Naive thymus-derived CD4-positive, alpha-beta T cell (primary cell): ENCODE results near the gene AIMP2. TPM values are rescaled to one million over a fixed set of nuclear protein-coding genes. Genes with fewer than 3 reads are reported as not detected.
"Not testable (repeated sequence)": the region's sequence is repeated elsewhere in the genome, so short reads cannot be mapped to it uniquely, and the experiment has no call there.

ENCODE experiments used
- ATAC-seq: fragments of 150-1000 bp; cut with Tn5 transposase; 2 replicates; pipeline ENCODE4 v1.10.0; 2021; ENCODE audit warnings: mild to moderate bottlenecking, moderate library complexity
- CTCF ChIA-PET: fragments of 350-600 bp; sonication (Branson Sonifier 250); formaldehyde crosslinking; loops from one replicate; lab custom pipeline; 2021; ENCODE audit warnings: antibody characterized with exemption; lab: Charles Lee
- POLR2A ChIA-PET: fragments of 350-600 bp; sonication (Branson Sonifier 250); formaldehyde crosslinking; loops from one replicate; lab custom pipeline; 2021; ENCODE audit warnings: antibody characterized with exemption, inconsistent platforms; lab: Charles Lee
- DNase-seq, 9 donors: peaks; one replicate each; pipeline versions ENCODE4 v3.0.0 to v3.0.0-alpha.2; 2020 to 2022; ENCODE audit warnings: mixed read lengths in 1 of 9
- H3K27ac ChIP-seq: one replicate; pipeline ENCODE4 v1.7.0; 2013; ENCODE audit warnings: mild to moderate bottlenecking, low read depth, low read length, moderate library complexity
- H3K27me3 ChIP-seq, 2 donors: one replicate each; pipeline ENCODE4 v1.7.0; 2013; ENCODE audit warnings: low read length in 2 of 2, mild to moderate bottlenecking in 2 of 2, moderate library complexity in 2 of 2; ENCODE audit not compliant: control insufficient read depth in 2 of 2, insufficient read depth in 2 of 2
- H3K36me3 ChIP-seq, 3 experiments: 1 replicate in 2 of 3; 2 replicates in 1 of 3; pipeline ENCODE4 v1.7.0; 2013; ENCODE audit warnings: low read length in 3 of 3, mild to moderate bottlenecking in 3 of 3, moderate library complexity in 1 of 3; ENCODE audit not compliant: insufficient read depth in 3 of 3, control insufficient read depth in 2 of 3
- H3K4me1 ChIP-seq, 2 donors: one replicate each; pipeline ENCODE4 v1.7.0; 2013; ENCODE audit warnings: low read length in 2 of 2, mild to moderate bottlenecking in 2 of 2, moderate library complexity in 1 of 2; ENCODE audit not compliant: control insufficient read depth in 2 of 2, insufficient read depth in 2 of 2
- H3K4me3 ChIP-seq: 2 replicates; pipeline ENCODE4 v1.7.0; 2013; ENCODE audit warnings: mild to moderate bottlenecking, low read length
- H3K9me3 ChIP-seq, 3 experiments: 1 replicate in 2 of 3; 2 replicates in 1 of 3; pipeline ENCODE4 v1.7.0; 2013; ENCODE audit warnings: low read length in 3 of 3; ENCODE audit not compliant: control insufficient read depth in 2 of 3
- H3K27ac Mint-ChIP-seq, 9 donors: one replicate each; pipeline ENCODE4 v1.8.0; 2020 to 2022; ENCODE audit warnings: mixed read lengths in 9 of 9, mild to moderate bottlenecking in 8 of 9, moderate library complexity in 5 of 9, inconsistent platforms in 2 of 9
- H3K27me3 Mint-ChIP-seq, 5 donors: one replicate each; pipeline ENCODE4 v1.8.0; 2021 to 2022; ENCODE audit warnings: mixed read lengths in 5 of 5, mild to moderate bottlenecking in 1 of 5
- H3K36me3 Mint-ChIP-seq, 5 donors: one replicate each; pipeline ENCODE4 v1.8.0; 2020 to 2022; ENCODE audit warnings: mixed read lengths in 5 of 5, mild to moderate bottlenecking in 3 of 5, inconsistent platforms in 1 of 5
- H3K4me1 Mint-ChIP-seq, 7 donors: one replicate each; pipeline ENCODE4 v1.8.0; 2020 to 2022; ENCODE audit warnings: mixed read lengths in 7 of 7, mild to moderate bottlenecking in 3 of 7, inconsistent platforms in 1 of 7
- H3K4me3 Mint-ChIP-seq, 10 donors: one replicate each; pipeline ENCODE4 v1.8.0; 2020 to 2022; ENCODE audit warnings: mild to moderate bottlenecking in 10 of 10, mixed read lengths in 10 of 10, moderate library complexity in 6 of 10, inconsistent platforms in 2 of 10
- H3K9me3 Mint-ChIP-seq, 11 donors: one replicate each; pipeline ENCODE4 v1.8.0; 2020 to 2022; ENCODE audit warnings: mixed read lengths in 11 of 11, mild to moderate bottlenecking in 4 of 11, inconsistent platforms in 1 of 11, moderate library complexity in 1 of 11
- intact Hi-C, 2 donors: fragments of 100-400 bp; cut with micrococcal nuclease; formaldehyde crosslinking; loops; one replicate each; pipeline ENCODE4 v1.15.1; 2023
- polyA plus RNA-seq, 2 donors: library from polyadenylated mRNA; unstranded; fragments of 300-500 nt; fragmentation: Illumina TruSeq; gene quantifications; one replicate each; pipeline ENCODE4 v1.2.3, GENCODE V29; 2021
- total RNA-seq, 6 experiments: library from RNA in 5 of 6; stranded (reverse) in 5 of 6; gene quantifications; 1 replicate in 5 of 6; 2 replicates in 1 of 6; pipeline ENCODE4 v1.2.3 and lab custom pipeline; 2021 to 2026

The AIMP2 gene
- total RNA-seq, result 10 to 100 TPM in 3 of 5 experiments, 1 to 10 TPM in 2; 5.0 to 37.9 (median 11.8) TPM
- 10 to 100 TPM; 17.8 to 25.9 TPM for polyA plus RNA-seq
- total RNA-seq (lab: John Stamatoyannopoulos, UW), result 4.7 reads per million, percentile 23 among the genes with 10 or more reads in this experiment

- peaks cover 0 to 5% (median 0%) of the 10 kb centered on the region in 5 donors for H3K36me3 Mint-ChIP-seq
- Histone ChIP-seq H3K9me3 (no peaks in the 10 kb centered on the region), H3K36me3 (peaks cover 0 to 7% (median 0%) of the 10 kb centered on the region in 3 experiments), H3K27ac (peak within 1 kb of the TSS; percentile 82), H3K4me1 (peaks cover 0 to 5% of the 10 kb centered on the region in 2 donors), H3K4me3 (peak within 1 kb of the TSS; percentile 99), H3K27me3 (no peaks in the 10 kb centered on the region)
- peak within 1 kb of the TSS; percentile 88 to 98 (median 96) for H3K27ac Mint-ChIP-seq
- no peaks in the 10 kb centered on the region for H3K27me3 Mint-ChIP-seq
- ChIA-PET CTCF (interaction anchor here (0.6 to 1.5 kb wide), 2 partner anchors 17 to 114 kb away, joined by 3 to 4 read pairs; no protein-coding TSS in a partner anchor), POLR2A (interaction anchor here (0.6 to 1.4 kb wide), 3 partner anchors 17 to 46 kb away, joined by 3 read pairs; no protein-coding TSS in a partner anchor)
- H3K4me1 Mint-ChIP-seq, result peaks cover 7 to 52% (median 33%) of the 10 kb centered on the region in 7 donors
- peak within 1 kb of the TSS; percentile 93 to 99 (median 95) for H3K4me3 Mint-ChIP-seq
- intact Hi-C loops, result loop anchor here (1.0 to 10.0 kb wide), 4 partner anchors 17 to 439 kb away; partner anchors contain the start of gene CCZ1 (in 1 of the 2)
- no peaks in the 10 kb centered on the region for H3K9me3 Mint-ChIP-seq
- DNase-seq (peak; percentile 82 to 96 (median 93)), ATAC-seq (peak; percentile 95)
These were observed at the start of gene AIMP2, which contains the start of gene PMS2 for GRCh38 chr7:6008668-6009611. Gene AIMP2, plus strand, starts transcription at chr7:6009272. Its CDS starts 92 bp downstream, at chr7:6009364. Gene PMS2, minus strand, starts transcription at chr7:6009049. Its CDS starts 30 bp downstream, at chr7:6009019.

GRCh38 chr7:5963205-5963604 is 45.9 kb upstream of the AIMP2 start:
- H3K4me1 ChIP-seq, H3K27ac Mint-ChIP-seq, ATAC-seq, POLR2A ChIA-PET, H3K36me3 Mint-ChIP-seq, intact Hi-C loops, H3K9me3 Mint-ChIP-seq, H3K27ac ChIP-seq, H3K36me3 ChIP-seq, H3K9me3 ChIP-seq, CTCF ChIA-PET, H3K4me1 Mint-ChIP-seq, H3K4me3 Mint-ChIP-seq, DNase-seq, H3K4me3 ChIP-seq, H3K27me3 ChIP-seq, H3K27me3 Mint-ChIP-seq: not testable (repeated sequence)

- H3K9me3 Mint-ChIP-seq, H3K27ac Mint-ChIP-seq, CTCF ChIA-PET, POLR2A ChIA-PET, H3K4me3 ChIP-seq, H3K36me3 ChIP-seq, H3K27me3 ChIP-seq, H3K9me3 ChIP-seq, H3K27me3 Mint-ChIP-seq, ATAC-seq, H3K27ac ChIP-seq, intact Hi-C loops, H3K4me1 ChIP-seq, H3K36me3 Mint-ChIP-seq, H3K4me3 Mint-ChIP-seq, H3K4me1 Mint-ChIP-seq, DNase-seq: not testable (repeated sequence)
These were observed 45.3 kb upstream of the AIMP2 start for GRCh38 chr7:5963810-5964209.

- H3K27ac ChIP-seq, H3K4me1 ChIP-seq, H3K9me3 Mint-ChIP-seq, POLR2A ChIA-PET, H3K9me3 ChIP-seq, H3K4me3 Mint-ChIP-seq, ATAC-seq, H3K4me1 Mint-ChIP-seq, H3K36me3 ChIP-seq, DNase-seq, H3K4me3 ChIP-seq, CTCF ChIA-PET, H3K27me3 ChIP-seq, H3K27ac Mint-ChIP-seq, H3K27me3 Mint-ChIP-seq, intact Hi-C loops, H3K36me3 Mint-ChIP-seq: not testable (repeated sequence)
These were observed 38.6 kb upstream of the AIMP2 start, which contains the start of gene RSPH10B for GRCh38 chr7:5970347-5970911. Gene RSPH10B, minus strand, starts transcription at chr7:5970689. Its CDS starts 3,573 bp downstream, at chr7:5967116.

- H3K36me3 ChIP-seq, H3K27ac Mint-ChIP-seq, H3K9me3 Mint-ChIP-seq, intact Hi-C loops, POLR2A ChIA-PET, H3K4me3 ChIP-seq, H3K36me3 Mint-ChIP-seq, H3K4me3 Mint-ChIP-seq, DNase-seq, H3K27me3 ChIP-seq, H3K27ac ChIP-seq, H3K4me1 ChIP-seq, CTCF ChIA-PET, H3K27me3 Mint-ChIP-seq, H3K4me1 Mint-ChIP-seq, ATAC-seq, H3K9me3 ChIP-seq: not testable (repeated sequence)
These were observed 35.5 kb upstream of the AIMP2 start for GRCh38 chr7:5973580-5973979.

- ATAC-seq, H3K4me3 Mint-ChIP-seq, DNase-seq, H3K4me3 ChIP-seq, H3K27ac ChIP-seq, H3K27me3 Mint-ChIP-seq, H3K36me3 Mint-ChIP-seq, H3K4me1 ChIP-seq, POLR2A ChIA-PET, H3K36me3 ChIP-seq, CTCF ChIA-PET, H3K9me3 Mint-ChIP-seq, H3K9me3 ChIP-seq, H3K4me1 Mint-ChIP-seq, H3K27me3 ChIP-seq: not testable (repeated sequence)
- intact Hi-C loops, result loop anchor here in 1 of 2 donors (5.0 kb wide), 1 partner anchor 122 kb away; no protein-coding TSS in a partner anchor
- peak overlapping the region in 1 of 9 donors; percentile 51 for H3K27ac Mint-ChIP-seq
These were observed 29.3 kb upstream of the AIMP2 start for GRCh38 chr7:5979680-5980314.
